ENCODE measurements around the gene PEX11G. TPM values are rescaled to one million over a fixed set of nuclear protein-coding genes. Genes with fewer than 3 reads are reported as not detected.
A peak's percentile ranks its signal among the peaks of the same experiment; 100 is the strongest.

PEX11G gene
- total and polyA plus RNA-seq, 9 of the 15 experiments (the other 6 are each of a cell fraction or from before 2014, with no cell fraction given): 0.07 to 3.2 (median 0.70) TPM; not detected in 1

- no peak for TF ChIP-seq TFAM (CRISPR knock-in tag; conservative IDR thresholded peaks at IDR 0.05)
- TF ChIP-seq HDAC3 (IDR thresholded peaks at IDR 0.05; ENCODE audit: borderline replicate concordance, partially characterized antibody): no peak
- no peak for TF ChIP-seq ZNF12 (CRISPR knock-in tag; IDR thresholded peaks at IDR 0.05)
- no peak for TF ChIP-seq SMARCA4 (IDR thresholded peaks at IDR 0.05)
- TF ChIP-seq TRIM24 (IDR thresholded peaks at IDR 0.05): no peak
- TF ChIP-seq ZNF232 (CRISPR knock-in tag; IDR thresholded peaks at IDR 0.05): no peak
- TF ChIP-seq ZKSCAN3 (CRISPR knock-in tag; IDR thresholded peaks at IDR 0.05): no peak
- TF ChIP-seq ARID1B (IDR thresholded peaks at IDR 0.05): 0 out of 2 replicates have a peak, but pooled peaks have one; percentile 8
- TF ChIP-seq ZNF57 (CRISPR knock-in tag; IDR thresholded peaks at IDR 0.05): no peak
- TF ChIP-seq RNF2 (IDR thresholded peaks at IDR 0.05): no peak
- no peak for TF ChIP-seq FOXO4 (CRISPR knock-in tag; IDR thresholded peaks at IDR 0.05)
- TF ChIP-seq RUNX1 (IDR thresholded peaks at IDR 0.05; ENCODE audit: low read depth): no peak
- TF ChIP-seq, protein P1, sequence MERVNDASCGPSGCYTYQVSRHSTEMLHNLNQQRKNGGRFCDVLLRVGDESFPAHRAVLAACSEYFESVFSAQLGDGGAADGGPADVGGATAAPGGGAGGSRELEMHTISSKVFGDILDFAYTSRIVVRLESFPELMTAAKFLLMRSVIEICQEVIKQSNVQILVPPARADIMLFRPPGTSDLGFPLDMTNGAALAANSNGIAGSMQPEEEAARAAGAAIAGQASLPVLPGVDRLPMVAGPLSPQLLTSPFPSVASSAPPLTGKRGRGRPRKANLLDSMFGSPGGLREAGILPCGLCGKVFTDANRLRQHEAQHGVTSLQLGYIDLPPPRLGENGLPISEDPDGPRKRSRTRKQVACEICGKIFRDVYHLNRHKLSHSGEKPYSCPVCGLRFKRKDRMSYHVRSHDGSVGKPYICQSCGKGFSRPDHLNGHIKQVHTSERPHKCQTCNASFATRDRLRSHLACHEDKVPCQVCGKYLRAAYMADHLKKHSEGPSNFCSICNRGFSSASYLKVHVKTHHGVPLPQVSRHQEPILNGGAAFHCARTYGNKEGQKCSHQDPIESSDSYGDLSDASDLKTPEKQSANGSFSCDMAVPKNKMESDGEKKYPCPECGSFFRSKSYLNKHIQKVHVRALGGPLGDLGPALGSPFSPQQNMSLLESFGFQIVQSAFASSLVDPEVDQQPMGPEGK (CRISPR knock-in tag; IDR thresholded peaks at IDR 0.05; ENCODE audit: borderline replicate concordance): no peak
- TF ChIP-seq, protein P2, sequence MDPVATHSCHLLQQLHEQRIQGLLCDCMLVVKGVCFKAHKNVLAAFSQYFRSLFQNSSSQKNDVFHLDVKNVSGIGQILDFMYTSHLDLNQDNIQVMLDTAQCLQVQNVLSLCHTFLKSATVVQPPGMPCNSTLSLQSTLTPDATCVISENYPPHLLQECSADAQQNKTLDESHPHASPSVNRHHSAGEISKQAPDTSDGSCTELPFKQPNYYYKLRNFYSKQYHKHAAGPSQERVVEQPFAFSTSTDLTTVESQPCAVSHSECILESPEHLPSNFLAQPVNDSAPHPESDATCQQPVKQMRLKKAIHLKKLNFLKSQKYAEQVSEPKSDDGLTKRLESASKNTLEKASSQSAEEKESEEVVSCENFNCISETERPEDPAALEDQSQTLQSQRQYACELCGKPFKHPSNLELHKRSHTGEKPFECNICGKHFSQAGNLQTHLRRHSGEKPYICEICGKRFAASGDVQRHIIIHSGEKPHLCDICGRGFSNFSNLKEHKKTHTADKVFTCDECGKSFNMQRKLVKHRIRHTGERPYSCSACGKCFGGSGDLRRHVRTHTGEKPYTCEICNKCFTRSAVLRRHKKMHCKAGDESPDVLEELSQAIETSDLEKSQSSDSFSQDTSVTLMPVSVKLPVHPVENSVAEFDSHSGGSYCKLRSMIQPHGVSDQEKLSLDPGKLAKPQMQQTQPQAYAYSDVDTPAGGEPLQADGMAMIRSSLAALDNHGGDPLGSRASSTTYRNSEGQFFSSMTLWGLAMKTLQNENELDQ (CRISPR knock-in tag; IDR thresholded peaks at IDR 0.05; ENCODE audit: borderline replicate concordance): no peak
- no peak for TF ChIP-seq ZNF644 (tag; IDR thresholded peaks at IDR 0.05; ENCODE audit: low read depth)
- 0 out of 2 replicates have a peak, but pooled peaks have one; percentile 69 for TF ChIP-seq ZNF589 (CRISPR knock-in tag; IDR thresholded peaks at IDR 0.05; ENCODE audit: low read depth)
- TF ChIP-seq, protein P3, sequence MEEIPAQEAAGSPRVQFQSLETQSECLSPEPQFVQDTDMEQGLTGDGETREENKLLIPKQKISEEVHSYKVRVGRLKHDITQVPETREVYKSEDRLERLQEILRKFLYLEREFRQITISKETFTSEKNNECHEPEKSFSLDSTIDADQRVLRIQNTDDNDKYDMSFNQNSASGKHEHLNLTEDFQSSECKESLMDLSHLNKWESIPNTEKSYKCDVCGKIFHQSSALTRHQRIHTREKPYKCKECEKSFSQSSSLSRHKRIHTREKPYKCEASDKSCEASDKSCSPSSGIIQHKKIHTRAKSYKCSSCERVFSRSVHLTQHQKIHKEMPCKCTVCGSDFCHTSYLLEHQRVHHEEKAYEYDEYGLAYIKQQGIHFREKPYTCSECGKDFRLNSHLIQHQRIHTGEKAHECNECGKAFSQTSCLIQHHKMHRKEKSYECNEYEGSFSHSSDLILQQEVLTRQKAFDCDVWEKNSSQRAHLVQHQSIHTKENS (CRISPR knock-in tag; IDR thresholded peaks at IDR 0.05): no peak
- no peak for TF ChIP-seq ZNF197 (CRISPR knock-in tag; IDR thresholded peaks at IDR 0.05; ENCODE audit: low read depth)
- no peak for TF ChIP-seq POLR2B (IDR thresholded peaks at IDR 0.05; ENCODE audit: low read depth, partially characterized antibody)
- no peak for TF ChIP-seq E2F3 (CRISPR knock-in tag; IDR thresholded peaks at IDR 0.05)
- no peak for TF ChIP-seq HSF4 (CRISPR knock-in tag; IDR thresholded peaks at IDR 0.05; ENCODE audit: borderline replicate concordance)
- no peak for TF ChIP-seq HMGN3 (IDR thresholded peaks at IDR 0.05; ENCODE audit: borderline replicate concordance, extremely low read depth, insufficient read length, low read depth, low read length)
Observed at GRCh38 chr19:7492558-7492957, 3.7 kb upstream of the PEX11G start (continued).

Measured in K562 (cell line).